Measurements from ENCODE around the gene ARL10.

- TF ChIP-seq CTCF (IDR thresholded peaks at IDR 0.05) (no peak), POLR2A (IDR thresholded peaks at IDR 0.05) (no peak)
Measured at GRCh38 chr5:176337913-176338312, 27.4 kb upstream of the ARL10 start.
